Esophagus squamous epithelium (tissue), 4 donors: Measurements from ENCODE around the gene HECTD4.

Source experiments
- POLR2A ChIP-seq, 4 donors: fragments of 450-650 bp; IDR thresholded peaks; one replicate each; pipeline ENCODE4 v1.6.1; 2017; ENCODE audit warnings: antibody characterized with exemption in 4 of 4, mild to moderate bottlenecking in 4 of 4, moderate library complexity in 3 of 4
- TF ChIP-seq, protein P1 (sequence below), 6 experiments: fragments of 450-650 bp in 4 of 6; fragments of 200-600 bp in 2 of 6; sonication (generic) in 2 of 6; IDR thresholded peaks; one replicate each; pipeline ENCODE4 v1.5.1; 2016 to 2019; ENCODE audit warnings: antibody characterized with exemption in 6 of 6, mild to moderate bottlenecking in 4 of 6, moderate library complexity in 4 of 6

DNA sequence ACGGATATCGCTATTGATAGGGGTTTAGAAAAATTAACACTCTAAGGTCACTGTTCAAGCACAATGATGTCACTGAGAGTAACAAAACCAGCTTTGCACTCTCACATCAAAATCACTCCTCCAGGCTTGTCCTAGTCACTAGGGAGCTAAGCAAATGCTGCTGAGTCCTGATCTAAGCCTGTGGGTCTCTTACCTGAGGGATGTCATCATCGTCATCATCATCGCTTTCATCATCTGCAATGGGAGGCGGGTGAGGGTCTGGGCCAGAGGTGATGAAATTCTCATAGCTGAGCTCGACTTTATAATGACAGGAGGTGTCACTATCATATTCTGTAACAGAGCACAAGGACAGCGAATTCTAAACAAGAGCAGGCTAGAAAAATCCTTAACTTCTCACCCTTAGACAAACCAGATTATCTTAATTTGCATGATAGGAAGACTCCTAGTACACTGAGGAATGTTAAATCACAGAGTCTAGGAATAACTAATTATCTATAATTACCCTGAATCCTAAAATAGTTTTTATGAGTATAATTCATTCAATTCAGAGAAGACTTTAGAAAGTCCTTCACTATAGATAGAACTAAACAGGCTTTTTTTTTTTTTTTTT is 173.8 kb downstream of the HECTD4 start:
- no peak for TF ChIP-seq POLR2A (IDR thresholded peaks at IDR 0.05)
- TF ChIP-seq, protein P1, sequence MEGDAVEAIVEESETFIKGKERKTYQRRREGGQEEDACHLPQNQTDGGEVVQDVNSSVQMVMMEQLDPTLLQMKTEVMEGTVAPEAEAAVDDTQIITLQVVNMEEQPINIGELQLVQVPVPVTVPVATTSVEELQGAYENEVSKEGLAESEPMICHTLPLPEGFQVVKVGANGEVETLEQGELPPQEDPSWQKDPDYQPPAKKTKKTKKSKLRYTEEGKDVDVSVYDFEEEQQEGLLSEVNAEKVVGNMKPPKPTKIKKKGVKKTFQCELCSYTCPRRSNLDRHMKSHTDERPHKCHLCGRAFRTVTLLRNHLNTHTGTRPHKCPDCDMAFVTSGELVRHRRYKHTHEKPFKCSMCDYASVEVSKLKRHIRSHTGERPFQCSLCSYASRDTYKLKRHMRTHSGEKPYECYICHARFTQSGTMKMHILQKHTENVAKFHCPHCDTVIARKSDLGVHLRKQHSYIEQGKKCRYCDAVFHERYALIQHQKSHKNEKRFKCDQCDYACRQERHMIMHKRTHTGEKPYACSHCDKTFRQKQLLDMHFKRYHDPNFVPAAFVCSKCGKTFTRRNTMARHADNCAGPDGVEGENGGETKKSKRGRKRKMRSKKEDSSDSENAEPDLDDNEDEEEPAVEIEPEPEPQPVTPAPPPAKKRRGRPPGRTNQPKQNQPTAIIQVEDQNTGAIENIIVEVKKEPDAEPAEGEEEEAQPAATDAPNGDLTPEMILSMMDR (IDR thresholded peaks at IDR 0.05) = no peak
